DND-41 (cell line): ENCODE measurements around the gene CYP2A6.
"Not testable (repeated sequence)": the region's sequence is repeated elsewhere in the genome, so short reads cannot be mapped to it uniquely, and the experiment has no call there.

Experiments used
- CTCF ChIP-seq: IDR thresholded peaks from 2 replicates; pipeline ENCODE4 v1.5.1; 2012; ENCODE audit warnings: borderline replicate concordance, low read length, moderate library complexity, mild to moderate bottlenecking; ENCODE audit not compliant: poor library complexity, severe bottlenecking; ENCODE audit errors: extremely low read depth
- EZH2 ChIP-seq: IDR thresholded peaks from 3 replicates; pipeline ENCODE4 v1.6.1; 2012; ENCODE audit warnings: borderline replicate concordance, low read depth, mild to moderate bottlenecking, moderate library complexity, low read length, inconsistent platforms; ENCODE audit not compliant: severe bottlenecking

GRCh38 chr19:40882062-40882461 lies 31.8 kb upstream of the CYP2A6 start, which contains the start of gene CYP2A7:
- not testable (repeated sequence) for TF ChIP-seq CTCF, EZH2
